ENCODE measurements around the gene BRF1.
"Not testable (repeated sequence)": the region's sequence is repeated elsewhere in the genome, so short reads cannot be mapped to it uniquely, and the experiment has no call there.

BRF1 gene

DNA sequence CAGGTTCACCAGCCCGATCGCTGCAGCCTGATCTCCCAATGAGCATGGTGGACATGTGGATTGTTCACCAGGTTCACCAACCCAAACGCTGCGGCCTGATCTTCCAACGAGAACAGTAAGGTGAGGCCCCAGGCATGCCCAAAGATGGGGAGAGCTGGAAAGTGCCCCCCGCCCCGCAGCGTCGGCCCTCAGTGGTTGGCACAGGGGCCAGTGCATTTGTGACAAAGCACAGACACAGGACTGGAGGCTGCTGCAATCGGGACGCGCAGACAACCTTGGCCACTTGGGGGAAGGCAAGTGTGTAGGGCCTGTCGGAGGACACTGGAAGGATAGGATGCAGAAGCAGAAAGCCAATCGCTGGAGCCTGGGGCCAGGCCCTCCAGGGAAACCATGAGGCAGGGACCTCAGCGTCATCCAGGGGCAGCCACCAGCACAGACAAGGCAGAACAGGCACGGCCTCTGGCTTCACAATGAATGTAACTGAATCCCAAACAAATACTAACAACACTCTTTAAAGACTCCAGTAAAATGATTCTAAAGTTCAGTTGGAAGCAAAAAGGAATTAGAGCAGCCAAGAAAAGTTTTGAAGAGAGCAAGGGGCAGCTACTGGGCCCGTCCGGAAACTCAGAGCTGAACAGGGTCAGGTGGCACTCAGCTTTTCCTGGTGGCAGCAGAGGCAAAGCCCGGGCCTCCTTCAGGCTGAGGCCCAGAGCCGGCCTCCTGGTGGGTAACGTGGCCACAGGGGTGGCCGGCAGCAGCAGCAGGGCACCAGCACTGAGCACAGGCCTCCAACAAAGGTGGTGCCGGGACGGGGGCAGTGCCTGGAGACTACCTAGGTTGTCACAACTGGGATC lies 13.3 kb downstream of the BRF1 start:
- DNase-seq, result no peak

DNA sequence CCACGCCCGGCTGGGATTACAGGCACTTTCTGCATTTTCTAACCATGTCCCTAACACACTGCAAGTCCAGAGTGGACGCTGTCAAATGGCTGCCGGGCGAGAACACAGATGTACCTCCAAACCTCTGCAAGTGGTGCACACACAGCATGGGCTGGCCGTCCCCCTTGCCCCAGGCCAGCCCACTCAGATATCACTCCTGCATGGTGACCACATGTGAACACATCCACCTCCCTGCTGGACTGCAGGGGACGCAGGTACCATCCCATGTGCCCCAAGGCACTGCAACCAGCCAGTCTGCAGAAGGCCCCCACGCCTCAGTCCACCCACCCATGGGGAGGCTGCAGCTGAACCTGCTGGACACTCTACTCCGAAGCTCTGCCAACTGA lies 14.0 kb downstream of the BRF1 start:
- no peak for DNase-seq

DNA sequence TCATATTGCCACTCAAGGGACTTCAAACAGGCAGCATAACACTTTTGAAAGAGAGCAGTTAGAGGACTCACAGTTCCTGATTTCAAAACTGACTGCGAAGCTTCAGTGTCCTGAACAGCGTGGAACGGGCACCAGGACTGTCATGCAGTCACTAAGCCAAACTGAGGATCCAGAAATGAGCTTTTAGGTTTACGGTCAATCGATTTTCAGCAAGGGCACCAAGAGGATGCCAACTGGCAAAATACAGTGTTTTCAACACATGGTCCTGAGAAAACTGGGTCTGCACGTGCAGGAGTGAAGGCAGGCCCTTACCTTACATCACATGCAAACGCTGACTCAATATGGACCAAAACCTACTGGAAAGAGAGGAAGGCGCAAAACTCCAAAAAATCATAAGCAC lies 15.6 kb downstream of the BRF1 start:
- no peak for DNase-seq

DNA sequence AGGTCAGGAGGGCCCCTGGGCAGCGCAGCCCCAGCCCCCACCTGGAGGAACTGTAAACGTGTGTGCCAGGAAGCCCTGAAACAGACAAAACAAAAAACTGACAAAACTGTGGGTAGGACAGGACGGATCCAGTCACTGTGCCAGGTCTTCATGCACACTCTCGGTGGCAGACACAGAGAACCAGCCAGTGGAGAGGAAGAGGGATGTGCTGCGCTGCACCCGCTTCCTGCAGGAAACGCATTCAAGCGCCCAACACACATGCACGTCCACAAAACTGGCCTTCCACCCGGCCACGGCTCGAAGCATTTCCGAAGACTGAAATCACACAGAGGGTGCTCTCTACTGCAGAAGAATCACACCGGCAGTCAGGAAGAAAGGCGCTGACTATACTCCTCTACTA lies 16.9 kb downstream of the BRF1 start:
- DNase-seq, result no peak

DNA sequence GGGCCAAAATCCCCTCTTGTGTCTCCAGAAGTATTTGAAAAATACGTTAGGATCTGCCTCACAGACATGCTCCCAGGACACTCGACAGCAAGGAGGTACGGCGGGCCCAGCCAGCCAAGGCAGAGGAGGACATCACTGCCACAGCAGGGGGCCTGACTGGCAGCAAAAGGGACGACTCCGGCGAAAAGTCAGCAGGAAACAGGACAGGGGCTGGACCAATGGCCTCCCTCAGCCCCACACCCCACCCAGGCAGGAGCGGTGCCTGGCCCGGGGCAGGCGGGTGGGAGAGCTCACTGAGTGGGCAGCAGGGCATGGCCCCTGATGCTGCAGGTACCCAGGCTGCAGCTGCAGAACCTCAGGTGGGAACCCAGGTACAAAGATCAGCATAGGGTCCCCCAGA lies 17.8 kb downstream of the BRF1 start:
- no peak for DNase-seq

DNA sequence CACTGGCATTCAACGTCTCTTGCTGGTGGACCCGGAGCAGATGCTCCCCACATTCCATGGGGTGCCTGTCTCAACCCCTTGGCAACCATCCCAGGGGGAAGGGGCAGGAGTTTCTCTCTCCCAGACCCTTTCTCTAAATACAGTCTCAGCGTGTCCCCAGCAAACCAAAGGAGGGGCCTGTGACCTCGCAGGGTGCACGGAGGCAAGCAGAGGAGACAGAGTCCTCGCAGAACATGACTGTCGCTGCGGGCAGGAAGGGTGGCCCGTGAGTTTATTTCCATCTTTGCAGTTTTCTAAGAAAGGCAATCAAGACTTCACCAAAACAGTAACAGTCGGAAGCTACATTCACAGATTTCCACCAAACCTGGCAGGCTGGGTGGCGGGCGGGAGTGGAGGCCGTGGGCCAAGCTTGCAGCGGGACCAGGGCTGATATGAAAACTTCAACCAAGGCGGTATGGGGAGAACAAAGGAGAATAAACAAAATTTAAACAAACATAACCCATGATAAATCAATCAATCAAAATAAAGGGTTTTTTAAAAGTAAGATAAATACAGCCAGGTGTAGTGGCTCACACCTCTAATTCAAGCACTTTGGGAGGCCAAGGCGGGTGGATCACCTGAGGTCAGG lies 18.6 kb downstream of the BRF1 start:
- DNase-seq, result no peak

DNA sequence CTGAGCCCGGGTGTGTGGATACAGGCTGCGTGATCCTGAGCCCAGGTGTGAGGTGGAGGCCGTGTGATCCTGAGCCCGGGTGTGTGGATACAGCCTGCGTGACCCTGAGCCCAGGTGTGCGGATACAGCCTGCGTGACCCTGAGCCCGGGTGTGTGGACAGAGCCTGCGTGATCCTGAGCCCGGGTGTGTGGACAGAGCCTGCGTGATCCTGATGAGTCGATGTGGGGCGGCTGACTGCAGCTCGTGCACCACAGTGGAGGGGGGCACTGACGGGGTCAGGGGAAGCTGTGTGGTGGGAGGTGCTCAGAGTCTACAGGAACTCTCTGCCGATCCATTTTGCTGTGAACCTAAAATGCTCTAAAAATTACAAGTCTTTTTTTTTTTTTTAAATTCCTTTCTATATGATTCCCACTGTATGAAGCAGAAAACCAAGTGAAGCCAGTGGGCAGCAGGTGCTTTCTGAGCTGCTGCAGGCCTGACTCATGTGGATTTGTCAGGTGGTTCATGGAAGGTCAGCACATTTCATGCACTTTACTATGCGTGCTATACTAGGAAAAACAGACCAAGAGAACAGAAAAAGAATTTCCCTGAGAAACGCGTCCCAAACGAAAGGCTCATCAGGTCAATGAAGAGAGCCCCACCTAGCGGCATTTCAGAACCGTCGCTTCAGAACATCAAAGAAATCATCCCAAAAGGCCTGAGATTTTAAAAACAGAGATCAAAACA lies 19.3 kb downstream of the BRF1 start:
- DNase-seq, result no peak

DNA sequence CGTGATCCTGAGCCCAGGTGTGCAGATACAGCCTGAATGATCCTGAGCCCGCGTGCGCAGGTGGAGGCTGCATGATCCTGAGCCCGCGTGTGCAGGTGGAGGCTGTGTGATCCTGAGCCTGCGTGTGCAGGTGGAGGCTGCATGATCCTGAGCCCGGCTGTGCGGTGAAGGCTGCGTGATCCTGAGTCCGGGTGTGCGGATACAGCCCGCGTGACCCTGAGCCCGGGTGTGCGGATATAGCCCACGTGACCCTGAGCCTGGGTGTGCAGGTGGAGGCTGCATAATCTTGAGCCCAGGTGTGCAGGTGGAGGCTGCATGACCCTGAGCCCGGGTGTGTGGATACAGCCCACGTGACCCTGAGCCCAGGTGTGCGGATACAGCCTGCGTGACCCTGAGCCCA lies 20.3 kb downstream of the BRF1 start:
- DNase-seq, result no peak

DNA sequence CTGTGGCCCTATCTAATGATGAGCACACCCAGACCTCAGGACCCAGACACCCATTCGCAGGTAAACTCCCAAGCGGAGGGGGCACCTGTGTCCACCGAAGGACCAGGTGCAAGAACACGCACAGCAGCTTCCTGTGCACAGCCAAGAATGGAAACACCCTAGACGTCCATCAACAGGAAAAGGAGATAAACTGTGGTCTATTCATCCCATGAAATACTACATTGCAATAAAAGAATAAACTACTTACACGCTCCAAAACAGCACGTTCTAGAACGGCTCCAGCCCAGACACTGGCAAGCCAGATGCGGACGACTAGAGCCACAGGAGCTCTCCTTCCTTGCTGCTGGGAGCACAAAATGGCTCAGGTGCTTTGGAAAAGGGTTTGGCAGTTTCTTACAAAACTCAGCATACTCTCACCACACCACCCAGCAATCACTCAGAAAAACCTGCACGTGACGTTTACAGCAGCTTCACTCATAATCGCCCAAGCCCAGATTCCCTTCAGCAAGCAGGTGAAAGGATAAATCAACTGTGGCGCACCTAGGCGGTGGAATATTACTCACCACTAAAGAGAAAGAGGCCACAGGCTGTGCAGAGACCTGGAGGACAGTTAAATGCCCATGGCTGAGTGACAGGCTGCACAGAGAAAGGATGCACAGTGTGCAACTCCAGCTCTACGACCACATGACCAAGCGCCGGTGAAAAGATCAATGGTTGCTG lies 21.0 kb downstream of the BRF1 start:
- DNase-seq, result no peak

DNA sequence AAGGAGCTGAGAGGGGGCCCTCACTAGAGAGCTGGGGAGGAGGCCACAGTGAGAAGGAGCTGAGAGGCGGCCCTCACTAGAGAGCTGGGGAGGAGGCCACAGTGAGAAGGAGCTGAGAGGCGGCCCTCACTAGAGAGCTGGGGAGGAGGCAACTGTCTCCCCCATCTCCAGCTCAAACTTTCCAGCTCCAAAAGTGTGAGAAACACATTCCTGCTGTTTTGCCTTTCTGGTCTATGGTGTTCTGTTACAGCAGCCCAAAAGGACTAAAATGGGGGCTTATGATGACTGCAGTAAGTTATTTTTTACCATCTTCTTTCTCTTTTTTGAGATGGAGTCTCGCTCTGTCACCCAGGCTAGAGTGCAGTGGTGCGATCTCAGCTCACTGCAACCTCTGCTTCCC lies 23.4 kb downstream of the BRF1 start:
- not testable (repeated sequence) for DNase-seq

DNA sequence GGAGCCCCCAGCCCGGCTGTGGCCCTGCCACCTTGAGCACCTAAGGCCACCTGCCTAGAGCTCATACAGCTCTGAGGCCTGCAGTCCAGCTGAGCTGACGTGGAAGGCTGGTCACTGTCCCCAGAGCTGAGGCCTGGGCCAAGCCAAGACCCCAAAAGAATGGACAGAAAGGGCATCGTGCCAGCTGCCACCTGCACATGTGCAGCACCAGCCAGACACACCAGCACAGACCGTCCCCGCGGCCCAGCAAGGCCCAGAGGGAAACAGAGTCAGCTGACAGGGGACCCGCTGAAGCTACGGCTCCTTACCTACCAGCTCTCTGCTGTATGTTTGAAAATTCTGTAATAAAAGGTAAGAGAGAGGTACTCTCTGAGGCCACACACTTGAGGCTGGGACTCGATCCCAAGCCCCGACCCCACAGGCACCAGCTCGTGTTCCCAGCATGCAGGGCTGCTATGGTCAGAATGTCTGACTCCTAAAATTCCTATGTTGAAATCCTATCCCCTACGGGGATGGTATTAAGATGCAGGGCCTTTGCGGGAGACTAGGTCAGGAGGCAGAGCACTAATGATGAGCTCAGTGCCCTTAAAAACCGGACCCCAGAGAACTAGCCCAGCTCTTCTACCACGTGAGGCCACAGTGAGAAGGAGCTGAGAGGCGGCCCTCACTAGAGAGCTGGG lies 25.4 kb downstream of the BRF1 start:
- DNase-seq, result no peak

DNA sequence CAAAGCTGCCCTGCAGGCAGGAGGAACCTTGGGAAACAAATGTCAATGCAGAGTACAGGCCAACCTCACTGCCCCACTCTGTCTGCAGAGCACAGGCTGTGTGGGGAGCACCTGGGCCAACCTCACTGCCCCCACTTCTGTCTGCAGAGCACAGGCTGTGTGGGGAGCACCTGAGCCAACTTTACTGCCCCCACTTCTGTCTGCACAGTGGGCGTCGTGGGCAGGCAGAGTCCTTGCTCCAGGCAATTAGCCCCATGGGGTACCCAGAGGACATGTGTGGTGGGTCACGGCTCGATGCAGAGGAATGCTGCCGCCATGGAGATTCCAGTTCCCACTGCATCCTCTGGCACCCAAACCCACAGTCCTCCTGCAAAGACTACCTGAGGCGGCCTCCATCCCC lies 26.2 kb downstream of the BRF1 start:
- DNase-seq, result no peak

DNA sequence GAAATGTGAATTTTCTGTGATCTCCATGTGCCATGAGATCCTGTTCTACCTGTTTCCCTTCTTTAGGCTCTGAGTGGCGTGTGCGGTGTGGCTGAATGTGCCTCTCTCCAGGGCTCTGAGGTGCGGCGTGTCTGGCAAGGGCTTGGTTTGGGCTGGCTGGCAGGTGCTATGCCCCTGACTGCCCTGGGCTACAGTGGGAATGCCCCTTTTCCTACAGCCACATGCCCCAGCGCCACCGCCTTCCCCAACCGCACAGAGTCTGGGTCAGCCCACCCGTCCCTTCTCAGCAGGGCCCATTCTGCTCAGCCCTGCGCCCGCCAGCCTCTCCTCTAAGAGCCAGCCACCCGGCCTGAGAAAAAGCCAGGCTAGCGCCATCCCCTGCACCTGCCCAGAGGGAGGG lies 27.7 kb downstream of the BRF1 start:
- no peak for DNase-seq

DNA sequence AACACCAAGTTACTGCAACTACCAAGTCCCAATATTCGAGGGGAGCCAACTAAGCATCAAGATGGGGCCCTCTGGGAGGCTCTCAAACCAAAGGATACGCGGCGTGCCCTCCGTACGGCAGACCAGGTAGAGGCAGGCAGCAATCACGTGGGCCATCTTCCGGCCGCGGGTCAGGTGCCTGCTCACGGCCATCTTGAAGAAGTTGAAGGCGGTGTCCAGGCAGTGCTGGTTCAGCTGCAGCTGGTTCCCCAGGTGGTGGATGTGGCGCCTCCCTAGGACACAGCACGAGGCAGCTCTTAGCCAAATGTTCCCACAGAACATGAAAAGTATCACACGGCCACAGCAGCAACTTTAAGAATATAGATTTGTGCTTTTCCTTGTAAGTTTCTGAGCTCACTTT lies 28.2 kb downstream of the BRF1 start:
- DNase-seq, result no peak

DNA sequence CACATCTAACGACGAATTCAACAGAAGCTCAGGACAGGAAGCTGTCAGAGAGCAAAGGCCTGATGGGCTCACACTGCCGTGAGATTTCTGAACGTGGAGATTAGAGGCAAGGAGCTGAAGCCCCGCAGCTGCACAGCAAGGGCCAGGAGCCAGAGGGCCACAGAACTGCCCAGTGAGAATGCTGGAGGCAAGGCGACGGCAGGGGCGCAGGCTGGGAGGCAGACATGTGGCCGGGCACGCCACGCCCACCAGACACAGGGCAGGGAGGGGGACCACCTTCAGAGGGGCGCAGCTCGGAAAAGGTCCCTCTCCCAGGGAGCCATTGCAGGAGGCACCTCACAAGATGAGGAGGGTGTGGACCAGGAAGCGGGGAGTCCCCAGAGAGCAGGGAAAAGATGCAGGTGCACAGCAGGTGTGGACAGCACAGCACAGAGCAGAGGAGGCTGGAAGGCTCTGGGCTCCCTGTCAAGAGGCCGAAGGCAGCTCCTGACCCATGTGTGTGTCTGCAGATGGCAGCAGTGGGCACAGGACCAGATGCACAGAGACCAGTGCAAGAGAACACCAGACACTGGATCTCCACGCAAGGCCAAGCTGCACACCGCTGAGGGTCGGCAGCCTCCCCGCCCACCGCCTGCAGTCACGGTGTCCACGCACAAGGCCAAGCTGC lies 29.4 kb downstream of the BRF1 start:
- DNase-seq, result no peak

DNA sequence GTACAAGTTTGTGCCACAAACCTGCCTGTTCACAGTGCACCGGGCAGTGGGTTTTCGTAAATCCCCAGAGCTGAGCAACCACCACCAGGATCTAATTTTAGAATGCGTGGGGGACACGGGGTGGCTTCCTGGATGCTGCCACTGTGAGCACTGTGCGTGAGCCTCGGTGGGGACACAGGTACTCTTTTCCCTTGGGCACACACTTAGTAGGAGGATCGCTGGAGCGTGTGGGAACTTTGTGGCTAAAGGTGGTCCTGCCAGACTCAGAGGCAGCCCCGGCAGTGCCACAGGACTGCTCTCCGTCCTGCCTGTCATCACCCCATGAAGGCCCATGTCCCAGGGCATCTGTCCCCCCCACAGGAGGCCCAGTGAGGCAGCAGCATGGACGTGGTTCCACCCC lies 31.4 kb downstream of the BRF1 start:
- DNase-seq, result no peak

DNA sequence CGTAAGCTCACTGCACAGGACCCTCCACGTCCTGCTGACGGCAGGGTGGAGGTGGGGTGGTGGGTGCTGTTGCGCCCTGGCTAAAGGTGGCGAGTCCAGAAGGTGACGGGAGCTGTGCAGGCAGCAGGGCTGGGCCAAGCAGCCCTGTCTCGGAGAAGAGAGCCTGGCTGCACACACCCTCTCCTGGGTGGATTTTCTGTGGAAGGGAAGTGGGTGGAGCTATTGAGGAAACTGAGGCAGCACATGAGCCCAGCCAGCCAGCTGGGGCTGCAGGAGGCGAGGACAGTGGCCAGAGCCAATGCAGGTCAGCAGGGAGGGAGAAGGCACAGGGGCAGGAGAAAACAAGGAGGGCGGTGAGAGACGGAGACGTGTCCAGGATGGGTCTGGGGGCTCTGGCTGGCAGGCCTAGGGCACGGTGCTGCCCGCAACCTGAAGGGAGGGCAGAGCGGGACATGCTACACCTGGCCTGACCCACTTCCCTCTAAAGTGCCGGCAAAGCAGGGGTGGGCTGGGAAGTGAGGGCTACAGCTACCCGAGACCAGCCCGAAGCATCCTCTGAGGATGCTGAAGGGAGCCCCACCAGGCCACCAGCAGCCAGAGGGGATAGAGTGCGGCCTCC lies 32.0 kb downstream of the BRF1 start:
- no peak for DNase-seq

DNA sequence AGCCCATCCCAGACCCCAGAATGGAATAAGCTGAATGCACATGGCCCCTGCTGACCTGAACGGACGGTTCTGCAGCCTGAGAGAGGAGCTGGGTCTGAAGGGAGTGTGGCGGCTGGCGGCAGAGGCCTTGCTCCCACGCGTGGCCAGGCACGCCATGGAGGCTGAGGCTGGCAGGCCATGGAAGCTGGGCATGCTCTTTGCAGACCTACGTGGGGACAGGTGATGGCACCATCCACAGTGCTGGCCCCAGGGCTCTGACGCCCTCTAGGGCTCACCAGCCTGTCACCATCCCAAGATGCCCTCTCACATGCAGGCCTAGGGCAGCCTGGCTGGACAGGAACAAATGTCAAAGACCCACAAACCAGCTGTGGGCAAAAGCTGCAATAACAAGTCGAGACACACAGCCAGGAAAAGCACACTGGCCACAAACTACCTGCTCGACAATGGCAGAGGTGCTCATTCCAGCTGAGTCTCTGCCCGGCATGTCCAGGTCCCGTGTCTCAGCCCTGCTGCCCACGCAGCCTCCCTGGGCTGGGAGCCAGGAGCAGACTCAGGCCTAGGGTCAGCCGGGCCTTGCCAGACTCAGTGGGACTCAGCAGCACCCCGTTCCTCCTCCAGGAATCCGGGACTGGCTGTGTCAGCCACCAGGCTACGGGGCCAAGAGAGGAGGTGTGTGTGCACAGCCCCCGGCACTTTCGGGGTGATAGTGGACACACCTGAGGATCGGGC lies 32.8 kb downstream of the BRF1 start:
- DNase-seq, result no peak

DNA sequence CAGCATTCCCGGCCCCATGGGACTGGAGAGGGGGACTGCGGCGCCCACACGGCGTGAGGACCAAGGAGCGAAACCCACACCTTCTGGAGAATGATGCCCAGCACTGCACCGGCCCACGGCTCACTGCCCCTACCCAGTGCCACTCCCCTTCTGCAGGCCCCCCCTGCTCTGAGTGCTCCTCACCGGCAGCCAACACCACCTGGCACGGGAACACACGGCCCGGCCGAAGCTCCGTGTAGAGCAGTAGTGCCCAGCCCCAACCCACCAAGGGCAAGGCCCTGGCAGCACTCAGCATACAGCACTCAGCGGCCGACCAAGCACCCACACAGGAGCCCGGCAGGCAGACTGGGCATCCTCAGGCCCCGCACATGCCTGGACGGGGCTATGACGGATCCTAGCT lies 39.0 kb downstream of the BRF1 start:
- no peak for DNase-seq

DNA sequence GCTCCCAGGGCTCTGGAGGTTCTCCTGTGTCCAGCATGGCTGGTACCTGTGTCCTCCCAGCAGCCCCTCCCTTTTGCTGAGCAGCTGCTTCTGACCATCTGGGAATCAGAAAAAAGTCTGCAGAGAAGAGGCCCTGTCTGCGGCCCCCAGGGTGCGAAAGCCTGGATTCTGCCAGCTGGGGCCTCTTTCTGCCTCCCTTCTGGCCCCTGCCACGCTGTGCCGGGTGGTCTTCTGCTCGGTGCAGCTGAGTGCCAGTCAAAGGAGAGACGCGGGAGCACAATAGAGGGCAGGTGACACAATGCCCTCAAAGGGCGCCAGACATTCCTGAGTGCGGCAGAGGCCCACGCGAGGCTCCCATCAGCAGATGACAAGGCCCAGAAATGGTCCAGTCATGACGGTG lies 39.8 kb downstream of the BRF1 start:
- DNase-seq, result no peak

DNA sequence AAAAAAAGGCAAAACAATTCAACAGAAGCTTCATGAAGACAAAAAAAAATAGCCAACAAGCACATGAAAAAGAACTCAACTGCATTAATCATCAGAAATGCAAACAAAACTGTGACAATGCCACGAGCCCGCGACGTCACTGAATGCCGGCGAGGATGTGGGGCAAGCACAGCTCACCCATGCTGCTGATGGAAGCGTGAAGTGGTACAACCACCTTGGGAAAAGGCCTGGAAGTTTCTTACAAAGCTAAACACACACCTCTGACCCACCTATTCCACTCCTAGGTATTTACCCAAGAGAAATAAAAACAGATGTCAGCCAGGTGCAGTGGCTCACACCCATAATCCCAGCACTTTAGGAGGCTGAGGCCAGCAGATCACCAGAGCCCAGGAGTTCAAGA lies 42.0 kb downstream of the BRF1 start:
- DNase-seq, result no peak

All from activated CD4-positive, alpha-beta T cell treated with anti-CD3 and anti-CD28 coated beads, Interleukin-2, amount 50 U/mL, for 1 hour (primary cell).